Fibroblast of lung (primary cell): Measurements from ENCODE around the gene GLIS1.

Experiments used
- CTCF ChIP-seq, 2 donors: IDR thresholded peaks in 1 of 2; conservative IDR thresholded peaks in 1 of 2; 1 replicate in 1 of 2; 2 replicates in 1 of 2; pipeline ENCODE4 v1.5.1; 2011 to 2012; ENCODE audit warnings: low read length in 2 of 2, control low read depth in 1 of 2, inconsistent platforms in 1 of 2, low read depth in 1 of 2, mild to moderate bottlenecking in 1 of 2
- EZH2 ChIP-seq: IDR thresholded peaks from 2 replicates; pipeline ENCODE4 v1.5.1; 2012; ENCODE audit warnings: low read length, control low read depth, mild to moderate bottlenecking; ENCODE audit errors: missing control alignments

GRCh38 chr1:53677486-53677885, 61.5 kb downstream of the GLIS1 start:
- TF ChIP-seq CTCF (conservative IDR thresholded peaks at IDR 0.05 in 1 of 2, IDR thresholded peaks at IDR 0.05 in 1 of 2; ENCODE audit: low read depth in 1 of 2, low read length in 2 of 2) (no peak), EZH2 (no peak)
